ENCODE measurements around the gene BEND6. TPM values are rescaled to one million over a fixed set of nuclear protein-coding genes. Genes with fewer than 3 reads are reported as not detected.
"Not testable (repeated sequence)": the region's sequence is repeated elsewhere in the genome, so short reads cannot be mapped to it uniquely, and the experiment has no call there.

BEND6 gene
- polyA plus RNA-seq, 1 of the 3 experiments (the other 2 are of a cell fraction) = 6.9 TPM

DNA sequence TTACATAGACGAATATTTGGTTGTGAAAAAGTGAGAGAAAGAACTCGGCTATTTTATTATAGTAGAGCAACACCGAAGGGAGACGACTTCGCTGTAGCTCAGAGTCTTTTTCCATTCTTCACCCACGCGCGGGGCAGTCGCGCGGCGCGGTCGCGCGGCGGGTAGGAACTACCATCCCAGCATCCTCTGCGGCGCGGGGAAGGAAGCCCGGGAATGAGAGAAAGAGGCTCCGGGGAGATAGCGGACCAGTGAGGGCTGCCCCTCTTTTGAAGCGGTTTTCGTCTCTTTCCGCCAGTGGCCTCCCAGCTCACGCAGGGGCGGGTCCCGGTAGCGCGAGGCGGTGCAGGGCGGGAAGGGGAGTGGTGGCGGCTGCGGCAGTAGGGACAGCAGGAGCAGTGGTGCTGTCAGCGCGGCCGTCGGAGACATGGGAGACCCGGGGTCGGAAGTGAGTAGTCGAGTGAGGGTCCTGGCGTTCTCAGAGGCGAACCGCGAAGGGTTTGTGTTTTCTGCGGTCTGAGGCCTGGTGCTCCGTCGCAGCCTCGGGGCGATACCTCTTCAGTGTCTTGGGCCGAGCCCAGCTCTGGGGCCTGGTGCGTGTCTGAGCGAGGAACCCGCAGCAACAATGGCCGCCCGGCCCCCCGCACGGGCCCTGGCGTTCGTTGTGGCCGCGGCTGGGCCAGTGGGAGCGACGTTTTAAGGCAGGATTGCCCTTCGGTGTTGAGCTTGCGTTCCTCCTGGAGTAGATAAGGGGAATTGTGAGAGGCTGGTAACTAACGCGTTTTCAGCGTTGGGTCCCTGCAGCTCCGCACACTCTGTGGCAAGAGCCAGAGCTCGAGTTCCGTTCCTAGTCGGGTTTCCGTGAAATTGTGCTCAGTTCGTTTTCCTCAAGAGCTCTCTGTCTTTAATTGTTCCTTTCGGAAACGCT lies 91.7 kb downstream of the BEND6 start, which contains the start of gene KIAA1586:
Gene KIAA1586, plus strand, starts transcription at position 362 of the 925 bp plus-strand sequence. Its CDS starts 63 bp downstream, at position 425.
- Histone ChIP-seq H3K79me2 (ENCODE audit: insufficient read depth) (peaks cover 39% of the 10 kb centered on the region), H3K4me1 (ENCODE audit: control insufficient read depth in 1 of 2, insufficient read depth in 2 of 2, low read depth in 1 of 2, low read length in 1 of 2) (peaks cover 0 to 12% of the 10 kb centered on the region in 2 experiments; a peak in 2 of 4 replicates)

GRCh38 chr6:57047257-57047585 lies 92.3 kb downstream of the BEND6 start:
- H3K9me3 ChIP-seq; H2AFZ ChIP-seq (ENCODE audit: low read depth); H3K27me3 ChIP-seq (ENCODE audit: insufficient read depth); H3F3A ChIP-seq (replicated peaks; ENCODE audit: insufficient read depth); H3K4me3 ChIP-seq (ENCODE audit: low read depth in 2 of 2, low read length in 1 of 2); CTCF ChIA-PET; H3K27ac ChIP-seq (ENCODE audit: low read depth in 2 of 2, low read length in 1 of 2); H3K4me2 ChIP-seq; H3K9me2 ChIP-seq; H4K20me1 ChIP-seq (ENCODE audit: insufficient read depth); DNase-seq; H3K9ac ChIP-seq; POLR2A ChIA-PET: not testable (repeated sequence)
- Histone ChIP-seq H3K79me2 (ENCODE audit: insufficient read depth) (peaks cover 44% of the 10 kb centered on the region), H3K4me1 (ENCODE audit: control insufficient read depth in 1 of 2, insufficient read depth in 2 of 2, low read depth in 1 of 2, low read length in 1 of 2) (peaks cover 0 to 12% of the 10 kb centered on the region in 2 experiments; a peak in 2 of 4 replicates), H3K36me3 (replicated peaks in 1 of 2; ENCODE audit: control insufficient read depth in 1 of 2, insufficient read depth in 2 of 2, low read length in 1 of 2) (peaks cover 23 to 34% of the 10 kb centered on the region in 2 experiments)
- WGBS (ENCODE audit: low lambda C conversion rate) = no CpG with 5 or more reads among the region's 5 CpGs

More for the DNA sequence above, 91.7 kb downstream of the BEND6 start, which contains the start of gene KIAA1586:
- Histone ChIP-seq H3K9ac (peak within 1 kb of the TSS; percentile 62; the same call in 1 of the 2 replicates), H3K27ac (ENCODE audit: low read depth in 2 of 2, low read length in 1 of 2) (peak within 1 kb of the TSS; percentile 58 to 76), H3K36me3 (replicated peaks in 1 of 2; ENCODE audit: control insufficient read depth in 1 of 2, insufficient read depth in 2 of 2, low read length in 1 of 2) (peaks cover 17 to 30% of the 10 kb centered on the region in 2 experiments), H2AFZ (ENCODE audit: low read depth) (peak within 1 kb of the TSS; percentile 96), H3K4me3 (ENCODE audit: low read depth in 2 of 2, low read length in 1 of 2) (peak within 1 kb of the TSS; percentile 55 to 70), H3K4me2 (peak within 1 kb of the TSS; percentile 71)
- ChIA-PET CTCF (interaction anchor here (1.0 to 1.9 kb wide), 3 partner anchors 23 to 142 kb away, joined by 3 to 5 read pairs (median 3); partner anchors contain the start of gene BEND6), POLR2A (interaction anchor here (0.8 to 1.2 kb wide), 2 partner anchors 10 to 43 kb away, joined by 3 read pairs; partner anchors contain the start of gene ZNF451)
- H3K9me3 ChIP-seq; H3F3A ChIP-seq (replicated peaks; ENCODE audit: insufficient read depth); H4K20me1 ChIP-seq (ENCODE audit: insufficient read depth); H3K27me3 ChIP-seq (ENCODE audit: insufficient read depth); H3K9me2 ChIP-seq: not testable (repeated sequence)
- under 1% methylated on average over 32 of the region's 78 CpGs for WGBS (ENCODE audit: low lambda C conversion rate)
- peak; percentile 94 for DNase-seq
- TF ChIP-seq MXI1 (IDR thresholded peaks at IDR 0.05; ENCODE audit: low read depth, low read length) (peak; percentile 86), GABPA (IDR thresholded peaks at IDR 0.05; ENCODE audit: low read depth) (peak; percentile 75), TAF1 (IDR thresholded peaks at IDR 0.05; ENCODE audit: borderline replicate concordance, low read depth, low read length) (peak; percentile 71), ELF1 (IDR thresholded peaks at IDR 0.05) (peak; percentile 77), NRF1 (IDR thresholded peaks at IDR 0.05; ENCODE audit: low read depth, low read length) (peak; percentile 44), CHD2 (IDR thresholded peaks at IDR 0.05; ENCODE audit: low read length, partially characterized antibody) (peak; percentile 88), ZBTB33 (IDR thresholded peaks at IDR 0.05; ENCODE audit: borderline replicate concordance, low read depth) (peak; percentile 66; the same call in 1 of the 2 replicates), PBX3 (IDR thresholded peaks at IDR 0.05) (0 out of 2 replicates have a peak, but pooled peaks have one; percentile 6), SIN3A (IDR thresholded peaks at IDR 0.05; ENCODE audit: borderline replicate concordance, low read depth, low read length) (peak; percentile 81; the same call in 1 of the 2 replicates), POLR2AphosphoS5 (IDR thresholded peaks at IDR 0.05; ENCODE audit: low read depth, low read length) (peak; percentile 45; the same call in 1 of the 2 replicates), FOXM1 (IDR thresholded peaks at IDR 0.05; ENCODE audit: low read depth) (0 out of 2 replicates have a peak, but pooled peaks have one; percentile 36)
- TF ChIP-seq, protein P1, sequence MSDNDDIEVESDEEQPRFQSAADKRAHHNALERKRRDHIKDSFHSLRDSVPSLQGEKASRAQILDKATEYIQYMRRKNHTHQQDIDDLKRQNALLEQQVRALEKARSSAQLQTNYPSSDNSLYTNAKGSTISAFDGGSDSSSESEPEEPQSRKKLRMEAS (IDR thresholded peaks at IDR 0.05; ENCODE audit: low read depth) = peak; percentile 82

DNA sequence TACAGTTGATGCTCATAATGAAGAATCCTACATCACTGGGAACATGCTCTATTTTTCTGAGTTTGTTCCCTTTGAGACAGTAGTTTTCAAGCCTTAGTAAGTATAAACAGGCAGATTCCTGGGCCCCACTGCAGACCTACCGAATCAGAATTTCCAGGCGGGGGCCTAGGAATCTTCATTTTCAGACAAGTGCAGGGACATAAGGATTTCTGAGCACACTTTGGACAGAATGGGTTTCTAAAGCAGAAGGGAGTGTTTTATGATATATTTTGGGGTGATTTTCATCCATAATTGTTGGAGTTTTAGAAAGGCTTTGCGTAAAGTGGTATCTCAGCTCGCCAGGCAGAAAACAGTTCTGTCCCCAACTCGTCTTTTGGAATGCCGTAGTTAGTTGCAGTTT lies 93.0 kb downstream of the BEND6 start:
- H3K27ac ChIP-seq (ENCODE audit: low read depth in 2 of 2, low read length in 1 of 2); DNase-seq; CTCF ChIA-PET; H2AFZ ChIP-seq (ENCODE audit: low read depth); H3K27me3 ChIP-seq (ENCODE audit: insufficient read depth); H3K9me3 ChIP-seq; H3K9me2 ChIP-seq; H4K20me1 ChIP-seq (ENCODE audit: insufficient read depth); H3F3A ChIP-seq (replicated peaks; ENCODE audit: insufficient read depth): not testable (repeated sequence)
- peak overlapping the region; percentile 36 to 56 for H3K4me3 ChIP-seq (ENCODE audit: low read depth in 2 of 2, low read length in 1 of 2)
- H3K9ac ChIP-seq = peak overlapping the region; percentile 10; the same call in 1 of the 2 replicates
- POLR2A ChIA-PET = interaction anchor here (0.6 kb wide), 1 partner anchor 44 kb away, joined by 3 read pairs; no protein-coding TSS in a partner anchor
- peak overlapping the region; percentile 79 for H3K4me2 ChIP-seq
- WGBS (ENCODE audit: low lambda C conversion rate) = 60% methylated on average over 6 of the region's 6 CpGs
- peaks cover 0 to 12% of the 10 kb centered on the region in 2 experiments; a peak in 2 of 4 replicates for H3K4me1 ChIP-seq (ENCODE audit: control insufficient read depth in 1 of 2, insufficient read depth in 2 of 2, low read depth in 1 of 2, low read length in 1 of 2)
- peaks cover 46% of the 10 kb centered on the region for H3K79me2 ChIP-seq (ENCODE audit: insufficient read depth)
- peaks cover 29 to 40% of the 10 kb centered on the region in 2 experiments for H3K36me3 ChIP-seq (replicated peaks in 1 of 2; ENCODE audit: control insufficient read depth in 1 of 2, insufficient read depth in 2 of 2, low read length in 1 of 2)
